ENCODE data around the gene TEX10.

TEX10 gene

GRCh38 chr9:100306283-100306682 is 46.5 kb downstream of the TEX10 start:
- Histone ChIP-seq H3K27me3 (replicated peaks; ENCODE audit: control insufficient read depth, insufficient read depth, low read length) (no peaks in the 10 kb centered on the region), H3K36me3 (ENCODE audit: control insufficient read depth, insufficient read depth, low read length, severe bottlenecking) (peaks cover 44% of the 10 kb centered on the region), H3K9me3 (ENCODE audit: control insufficient read depth, low read length) (no peaks in the 10 kb centered on the region), H3K4me1 (ENCODE audit: control insufficient read depth, insufficient read depth, low read length) (peaks cover 22% of the 10 kb centered on the region), H3K9ac (ENCODE audit: low read length) (no peak overlapping the region), H3K4me3 (ENCODE audit: low read length) (no peak overlapping the region)
- DNase-seq (ENCODE audit: low read depth), result no peak

- peaks cover 7% of the 10 kb centered on the region for H3K4me1 ChIP-seq (ENCODE audit: control insufficient read depth, insufficient read depth, low read length)
- H3K9me3 ChIP-seq (ENCODE audit: control insufficient read depth, low read length), result no peaks in the 10 kb centered on the region
- no peaks in the 10 kb centered on the region for H3K27me3 ChIP-seq (replicated peaks; ENCODE audit: control insufficient read depth, insufficient read depth, low read length)
- DNase-seq (ENCODE audit: low read depth), result no peak
- no peak overlapping the region for H3K4me3 ChIP-seq (ENCODE audit: low read length)
- peaks cover 66% of the 10 kb centered on the region for H3K36me3 ChIP-seq (ENCODE audit: control insufficient read depth, insufficient read depth, low read length, severe bottlenecking)
- H3K9ac ChIP-seq (ENCODE audit: low read length), result no peak overlapping the region
These were observed 49.0 kb downstream of the TEX10 start for GRCh38 chr9:100303747-100304146.

- no peaks in the 10 kb centered on the region for H3K27me3 ChIP-seq (replicated peaks; ENCODE audit: control insufficient read depth, insufficient read depth, low read length)
- no peak for DNase-seq (ENCODE audit: low read depth)
- H3K9me3 ChIP-seq (ENCODE audit: control insufficient read depth, low read length), result no peaks in the 10 kb centered on the region
- peaks cover 86% of the 10 kb centered on the region for H3K36me3 ChIP-seq (ENCODE audit: control insufficient read depth, insufficient read depth, low read length, severe bottlenecking)
- H3K4me1 ChIP-seq (ENCODE audit: control insufficient read depth, insufficient read depth, low read length), result peaks cover 5% of the 10 kb centered on the region
- no peak overlapping the region for H3K4me3 ChIP-seq (ENCODE audit: low read length)
- H3K9ac ChIP-seq (ENCODE audit: low read length), result no peak overlapping the region
These were observed 54.4 kb downstream of the TEX10 start for GRCh38 chr9:100298378-100298777.

GRCh38 chr9:100296407-100296806 is 56.3 kb downstream of the TEX10 start:
- Histone ChIP-seq H3K4me3 (ENCODE audit: low read length) (no peak overlapping the region), H3K4me1 (ENCODE audit: control insufficient read depth, insufficient read depth, low read length) (no peaks in the 10 kb centered on the region), H3K27me3 (replicated peaks; ENCODE audit: control insufficient read depth, insufficient read depth, low read length) (no peaks in the 10 kb centered on the region), H3K9ac (ENCODE audit: low read length) (no peak overlapping the region), H3K9me3 (ENCODE audit: control insufficient read depth, low read length) (no peaks in the 10 kb centered on the region), H3K36me3 (ENCODE audit: control insufficient read depth, insufficient read depth, low read length, severe bottlenecking) (peaks cover 84% of the 10 kb centered on the region)
- no peak for DNase-seq (ENCODE audit: low read depth)

GRCh38 chr9:100295240-100295639 is 57.5 kb downstream of the TEX10 start:
- Histone ChIP-seq H3K27me3 (replicated peaks; ENCODE audit: control insufficient read depth, insufficient read depth, low read length) (no peaks in the 10 kb centered on the region), H3K9ac (ENCODE audit: low read length) (no peak overlapping the region), H3K9me3 (ENCODE audit: control insufficient read depth, low read length) (no peaks in the 10 kb centered on the region), H3K36me3 (ENCODE audit: control insufficient read depth, insufficient read depth, low read length, severe bottlenecking) (peaks cover 75% of the 10 kb centered on the region), H3K4me3 (ENCODE audit: low read length) (no peak overlapping the region), H3K4me1 (ENCODE audit: control insufficient read depth, insufficient read depth, low read length) (no peaks in the 10 kb centered on the region)
- DNase-seq (ENCODE audit: low read depth), result no peak

GRCh38 chr9:100294806-100295205 is 57.9 kb downstream of the TEX10 start:
- DNase-seq (ENCODE audit: low read depth), result no peak
- Histone ChIP-seq H3K9me3 (ENCODE audit: control insufficient read depth, low read length) (no peaks in the 10 kb centered on the region), H3K27me3 (replicated peaks; ENCODE audit: control insufficient read depth, insufficient read depth, low read length) (no peaks in the 10 kb centered on the region), H3K36me3 (ENCODE audit: control insufficient read depth, insufficient read depth, low read length, severe bottlenecking) (peaks cover 74% of the 10 kb centered on the region), H3K4me1 (ENCODE audit: control insufficient read depth, insufficient read depth, low read length) (no peaks in the 10 kb centered on the region), H3K9ac (ENCODE audit: low read length) (no peak overlapping the region), H3K4me3 (ENCODE audit: low read length) (no peak overlapping the region)

GRCh38 chr9:100294341-100294740 is 58.4 kb downstream of the TEX10 start:
- Histone ChIP-seq H3K4me1 (ENCODE audit: control insufficient read depth, insufficient read depth, low read length) (no peaks in the 10 kb centered on the region), H3K27me3 (replicated peaks; ENCODE audit: control insufficient read depth, insufficient read depth, low read length) (no peaks in the 10 kb centered on the region), H3K9ac (ENCODE audit: low read length) (no peak overlapping the region), H3K4me3 (ENCODE audit: low read length) (no peak overlapping the region), H3K9me3 (ENCODE audit: control insufficient read depth, low read length) (no peaks in the 10 kb centered on the region), H3K36me3 (ENCODE audit: control insufficient read depth, insufficient read depth, low read length, severe bottlenecking) (peaks cover 74% of the 10 kb centered on the region)
- no peak for DNase-seq (ENCODE audit: low read depth)

GRCh38 chr9:100292414-100292813 is 60.3 kb downstream of the TEX10 start:
- Histone ChIP-seq H3K36me3 (ENCODE audit: control insufficient read depth, insufficient read depth, low read length, severe bottlenecking) (peaks cover 66% of the 10 kb centered on the region), H3K9me3 (ENCODE audit: control insufficient read depth, low read length) (peaks cover 5% of the 10 kb centered on the region), H3K27me3 (replicated peaks; ENCODE audit: control insufficient read depth, insufficient read depth, low read length) (no peaks in the 10 kb centered on the region), H3K4me1 (ENCODE audit: control insufficient read depth, insufficient read depth, low read length) (no peaks in the 10 kb centered on the region), H3K4me3 (ENCODE audit: low read length) (no peak overlapping the region), H3K9ac (ENCODE audit: low read length) (no peak overlapping the region)
- no peak for DNase-seq (ENCODE audit: low read depth)

- DNase-seq (ENCODE audit: low read depth), result no peak
- Histone ChIP-seq H3K27me3 (replicated peaks; ENCODE audit: control insufficient read depth, insufficient read depth, low read length) (no peaks in the 10 kb centered on the region), H3K36me3 (ENCODE audit: control insufficient read depth, insufficient read depth, low read length, severe bottlenecking) (peaks cover 64% of the 10 kb centered on the region), H3K9me3 (ENCODE audit: control insufficient read depth, low read length) (peaks cover 8% of the 10 kb centered on the region), H3K9ac (ENCODE audit: low read length) (no peak overlapping the region), H3K4me3 (ENCODE audit: low read length) (no peak overlapping the region), H3K4me1 (ENCODE audit: control insufficient read depth, insufficient read depth, low read length) (no peaks in the 10 kb centered on the region)
These were observed 62.0 kb downstream of the TEX10 start for GRCh38 chr9:100290714-100291113.

- Histone ChIP-seq H3K9ac (ENCODE audit: low read length) (no peak overlapping the region), H3K27me3 (replicated peaks; ENCODE audit: control insufficient read depth, insufficient read depth, low read length) (no peaks in the 10 kb centered on the region), H3K36me3 (ENCODE audit: control insufficient read depth, insufficient read depth, low read length, severe bottlenecking) (peaks cover 55% of the 10 kb centered on the region), H3K9me3 (ENCODE audit: control insufficient read depth, low read length) (peaks cover 20% of the 10 kb centered on the region), H3K4me1 (ENCODE audit: control insufficient read depth, insufficient read depth, low read length) (no peaks in the 10 kb centered on the region), H3K4me3 (ENCODE audit: low read length) (no peak overlapping the region)
- DNase-seq (ENCODE audit: low read depth), result no peak
These were observed 65.6 kb downstream of the TEX10 start for GRCh38 chr9:100287186-100287585.

GRCh38 chr9:100286257-100286656 is 66.5 kb downstream of the TEX10 start:
- DNase-seq (ENCODE audit: low read depth), result no peak
- no peak overlapping the region for H3K4me3 ChIP-seq (ENCODE audit: low read length)
- H3K27me3 ChIP-seq (replicated peaks; ENCODE audit: control insufficient read depth, insufficient read depth, low read length), result no peaks in the 10 kb centered on the region
- H3K36me3 ChIP-seq (ENCODE audit: control insufficient read depth, insufficient read depth, low read length, severe bottlenecking), result peaks cover 53% of the 10 kb centered on the region
- peaks cover 20% of the 10 kb centered on the region for H3K9me3 ChIP-seq (ENCODE audit: control insufficient read depth, low read length)
- H3K4me1 ChIP-seq (ENCODE audit: control insufficient read depth, insufficient read depth, low read length), result no peaks in the 10 kb centered on the region
- H3K9ac ChIP-seq (ENCODE audit: low read length), result no peak overlapping the region

GRCh38 chr9:100285601-100286000 is 67.1 kb downstream of the TEX10 start:
- H3K4me1 ChIP-seq (ENCODE audit: control insufficient read depth, insufficient read depth, low read length), result no peaks in the 10 kb centered on the region
- DNase-seq (ENCODE audit: low read depth), result no peak
- no peak overlapping the region for H3K4me3 ChIP-seq (ENCODE audit: low read length)
- H3K36me3 ChIP-seq (ENCODE audit: control insufficient read depth, insufficient read depth, low read length, severe bottlenecking), result peaks cover 53% of the 10 kb centered on the region
- H3K27me3 ChIP-seq (replicated peaks; ENCODE audit: control insufficient read depth, insufficient read depth, low read length), result no peaks in the 10 kb centered on the region
- peaks cover 20% of the 10 kb centered on the region for H3K9me3 ChIP-seq (ENCODE audit: control insufficient read depth, low read length)
- H3K9ac ChIP-seq (ENCODE audit: low read length), result no peak overlapping the region
